ENCODE data around the gene SLC2A1. TPM values are rescaled to one million over a fixed set of nuclear protein-coding genes. Genes with fewer than 3 reads are reported as not detected.

SLC2A1 gene
- total RNA-seq, 1 experiment from 2014 or later = 245 TPM

DNA sequence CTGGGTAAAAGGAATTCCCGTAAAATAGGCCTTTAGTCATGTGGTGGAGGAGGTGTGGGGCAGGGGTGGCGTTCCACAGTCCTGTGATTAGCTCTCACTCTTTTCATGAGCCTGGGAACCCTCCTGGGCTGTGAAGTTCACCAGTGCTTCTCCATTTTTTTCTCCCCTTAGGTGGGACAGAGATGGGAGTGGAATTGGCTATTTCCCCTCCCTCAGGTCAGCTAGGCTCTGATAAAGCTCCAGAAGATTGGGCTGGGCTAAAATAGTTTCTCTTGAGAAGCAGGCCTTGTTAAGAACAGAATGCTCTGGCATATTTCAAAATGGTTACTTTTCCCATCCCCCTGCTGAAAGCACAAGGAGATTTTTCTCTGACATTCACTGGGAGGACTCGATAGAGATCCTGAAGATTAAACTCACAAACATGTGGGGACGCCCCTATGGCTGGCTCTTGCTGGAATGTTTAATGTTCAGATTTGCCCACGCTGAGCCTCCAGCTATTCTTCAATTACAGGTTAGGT lies 33.4 kb upstream of the SLC2A1 start:
- H3K4me3 ChIP-seq (ENCODE audit: low read length) = no peak overlapping the region
- no peaks in the 10 kb centered on the region for H3K4me1 ChIP-seq (ENCODE audit: insufficient read depth, low read length)
- peak; percentile 62 for ATAC-seq
- BruUV-seq (replicated peaks) = no TSS peak
- H3K9ac ChIP-seq (ENCODE audit: low read length) = no peak overlapping the region
- intact Hi-C loops (cut with micrococcal nuclease) = no loop called here
- POLR2A ChIA-PET (ENCODE audit: unreplicated experiment) = no interaction called here
- no peaks in the 10 kb centered on the region for H3K9me3 ChIP-seq (ENCODE audit: low read length)
- no peaks in the 10 kb centered on the region for H4K20me1 ChIP-seq (ENCODE audit: low read length)
- no peak overlapping the region for H3K4me2 ChIP-seq (ENCODE audit: low read length)
- no peaks in the 10 kb centered on the region for H3F3A ChIP-seq (ENCODE audit: low read length, unreplicated experiment)
- H3K79me2 ChIP-seq (ENCODE audit: low read length) = no peaks in the 10 kb centered on the region
- TF ChIP-seq, protein P1, sequence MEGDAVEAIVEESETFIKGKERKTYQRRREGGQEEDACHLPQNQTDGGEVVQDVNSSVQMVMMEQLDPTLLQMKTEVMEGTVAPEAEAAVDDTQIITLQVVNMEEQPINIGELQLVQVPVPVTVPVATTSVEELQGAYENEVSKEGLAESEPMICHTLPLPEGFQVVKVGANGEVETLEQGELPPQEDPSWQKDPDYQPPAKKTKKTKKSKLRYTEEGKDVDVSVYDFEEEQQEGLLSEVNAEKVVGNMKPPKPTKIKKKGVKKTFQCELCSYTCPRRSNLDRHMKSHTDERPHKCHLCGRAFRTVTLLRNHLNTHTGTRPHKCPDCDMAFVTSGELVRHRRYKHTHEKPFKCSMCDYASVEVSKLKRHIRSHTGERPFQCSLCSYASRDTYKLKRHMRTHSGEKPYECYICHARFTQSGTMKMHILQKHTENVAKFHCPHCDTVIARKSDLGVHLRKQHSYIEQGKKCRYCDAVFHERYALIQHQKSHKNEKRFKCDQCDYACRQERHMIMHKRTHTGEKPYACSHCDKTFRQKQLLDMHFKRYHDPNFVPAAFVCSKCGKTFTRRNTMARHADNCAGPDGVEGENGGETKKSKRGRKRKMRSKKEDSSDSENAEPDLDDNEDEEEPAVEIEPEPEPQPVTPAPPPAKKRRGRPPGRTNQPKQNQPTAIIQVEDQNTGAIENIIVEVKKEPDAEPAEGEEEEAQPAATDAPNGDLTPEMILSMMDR (conservative IDR thresholded peaks at IDR 0.05; ENCODE audit: low read depth, low read length) = no peak
- TF ChIP-seq EZH2 (IDR thresholded peaks at IDR 0.05; ENCODE audit: low read length, unreplicated experiment) (no peak), EZH2phosphoT487 (IDR thresholded peaks at IDR 0.05; ENCODE audit: borderline replicate concordance, low read length) (no peak)
- no peak for DNase-seq
- H2AFZ ChIP-seq (ENCODE audit: low read length) = no peak overlapping the region
- no peaks in the 10 kb centered on the region for H3K36me3 ChIP-seq (ENCODE audit: low read depth, low read length)
- H3K9me2 ChIP-seq (replicated peaks; ENCODE audit: low read length) = no peaks in the 10 kb centered on the region
- CTCF ChIA-PET = no interaction called here
- no peak overlapping the region for H3K27ac ChIP-seq (ENCODE audit: low read length)
- no peaks in the 10 kb centered on the region for H3K27me3 ChIP-seq (ENCODE audit: low read length)

DNA sequence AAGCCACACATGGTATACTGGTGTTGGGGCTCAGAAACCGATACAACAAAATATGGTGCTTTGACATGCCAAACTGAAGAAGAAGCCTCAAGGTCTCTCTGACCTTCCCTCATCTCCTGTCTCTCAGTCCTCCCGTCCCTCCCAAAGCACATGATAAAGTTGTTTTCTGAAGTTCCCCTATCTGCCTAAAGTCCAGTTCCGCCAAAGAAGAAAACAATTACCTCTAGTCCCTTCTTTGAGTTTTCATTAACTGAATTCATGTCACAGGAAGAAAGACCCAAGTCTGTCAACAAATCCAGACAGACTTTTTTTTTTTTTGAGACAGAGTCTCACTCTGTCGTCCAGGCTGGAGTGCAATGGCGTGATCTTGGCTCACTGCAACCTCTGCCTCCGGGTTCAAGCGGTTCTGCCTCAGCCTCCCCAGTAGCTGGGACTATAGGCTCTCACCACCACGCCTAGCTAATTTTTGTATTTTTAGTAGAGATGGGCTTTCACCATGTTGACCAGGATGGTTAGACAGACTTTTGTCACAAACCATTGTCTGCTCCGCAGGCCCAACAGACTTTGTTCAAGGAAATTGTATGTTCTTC lies 32.2 kb upstream of the SLC2A1 start:
- TF ChIP-seq, protein P1 (conservative IDR thresholded peaks at IDR 0.05; ENCODE audit: low read depth, low read length) = no peak
- TF ChIP-seq EZH2phosphoT487 (IDR thresholded peaks at IDR 0.05; ENCODE audit: borderline replicate concordance, low read length) (no peak), EZH2 (IDR thresholded peaks at IDR 0.05; ENCODE audit: low read length, unreplicated experiment) (no peak)
- ATAC-seq = no peak
- no TSS peak for BruUV-seq (replicated peaks)
- DNase-seq = no peak
- H3K27ac ChIP-seq (ENCODE audit: low read length) = no peak overlapping the region
- intact Hi-C loops (cut with micrococcal nuclease) = no loop called here
- H3K4me2 ChIP-seq (ENCODE audit: low read length) = no peak overlapping the region
- no peaks in the 10 kb centered on the region for H3K9me3 ChIP-seq (ENCODE audit: low read length)
- no peaks in the 10 kb centered on the region for H3F3A ChIP-seq (ENCODE audit: low read length, unreplicated experiment)
- ChIA-PET CTCF (no interaction called here), POLR2A (ENCODE audit: unreplicated experiment) (no interaction called here)
- no peaks in the 10 kb centered on the region for H4K20me1 ChIP-seq (ENCODE audit: low read length)
- H3K4me3 ChIP-seq (ENCODE audit: low read length) = no peak overlapping the region
- H3K36me3 ChIP-seq (ENCODE audit: low read depth, low read length) = no peaks in the 10 kb centered on the region
- H3K9me2 ChIP-seq (replicated peaks; ENCODE audit: low read length) = no peaks in the 10 kb centered on the region
- no peaks in the 10 kb centered on the region for H3K79me2 ChIP-seq (ENCODE audit: low read length)
- H3K4me1 ChIP-seq (ENCODE audit: insufficient read depth, low read length) = no peaks in the 10 kb centered on the region
- no peak overlapping the region for H2AFZ ChIP-seq (ENCODE audit: low read length)
- H3K9ac ChIP-seq (ENCODE audit: low read length) = no peak overlapping the region
- no peaks in the 10 kb centered on the region for H3K27me3 ChIP-seq (ENCODE audit: low read length)

DNA sequence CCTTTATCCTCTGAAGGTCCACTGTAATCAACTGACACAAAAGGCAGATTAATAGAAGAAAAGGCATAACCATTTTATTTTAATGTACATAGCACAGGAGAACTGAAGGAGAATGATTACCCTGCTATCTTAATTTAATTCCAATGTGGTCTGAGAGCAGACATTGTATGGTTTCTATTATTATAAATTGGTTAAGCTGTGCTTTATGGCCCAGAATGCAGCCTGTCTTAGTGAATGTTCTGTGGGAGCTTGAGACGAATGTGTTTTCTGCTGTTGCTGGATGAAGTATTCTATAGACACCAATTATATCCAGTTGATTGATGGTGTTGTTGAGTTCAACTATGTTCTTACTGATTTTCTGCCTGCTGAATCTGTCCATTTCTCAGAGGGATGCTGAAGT lies 25.0 kb upstream of the SLC2A1 start:
- DNase-seq = no peak
- Histone ChIP-seq H4K20me1 (ENCODE audit: low read length) (no peaks in the 10 kb centered on the region), H3K4me2 (ENCODE audit: low read length) (no peak overlapping the region), H3K36me3 (ENCODE audit: low read depth, low read length) (no peaks in the 10 kb centered on the region), H3F3A (ENCODE audit: low read length, unreplicated experiment) (no peaks in the 10 kb centered on the region), H3K79me2 (ENCODE audit: low read length) (no peaks in the 10 kb centered on the region), H3K9ac (ENCODE audit: low read length) (no peak overlapping the region), H3K4me3 (ENCODE audit: low read length) (no peak overlapping the region), H3K9me2 (replicated peaks; ENCODE audit: low read length) (no peaks in the 10 kb centered on the region), H3K27ac (ENCODE audit: low read length) (no peak overlapping the region), H2AFZ (ENCODE audit: low read length) (no peak overlapping the region), H3K27me3 (ENCODE audit: low read length) (no peaks in the 10 kb centered on the region), H3K4me1 (ENCODE audit: insufficient read depth, low read length) (no peaks in the 10 kb centered on the region), H3K9me3 (ENCODE audit: low read length) (no peaks in the 10 kb centered on the region)
- TF ChIP-seq EZH2 (IDR thresholded peaks at IDR 0.05; ENCODE audit: low read length, unreplicated experiment) (no peak), EZH2phosphoT487 (IDR thresholded peaks at IDR 0.05; ENCODE audit: borderline replicate concordance, low read length) (no peak)
- TF ChIP-seq, protein P1 (conservative IDR thresholded peaks at IDR 0.05; ENCODE audit: low read depth, low read length) = no peak
- BruUV-seq (replicated peaks) = no TSS peak
- intact Hi-C loops (cut with micrococcal nuclease) = no loop called here
- ChIA-PET CTCF (no interaction called here), POLR2A (ENCODE audit: unreplicated experiment) (no interaction called here)
- ATAC-seq = no peak
